H9 (cell line): ENCODE results near the gene LMTK2. TPM values are rescaled to one million over a fixed set of nuclear protein-coding genes. Genes with fewer than 3 reads are reported as not detected.

ENCODE experiments used
- DNase-seq: peaks from one replicate; pipeline ENCODE4 v3.0.0-alpha.2; 2017
- H2AFZ ChIP-seq: one replicate; pipeline ENCODE4 v1.6.1; 2013; ENCODE audit warnings: mild to moderate bottlenecking, low read length, control low read depth, moderate library complexity
- H2AK5ac ChIP-seq: 2 replicates; pipeline ENCODE4 v1.6.1; 2013; ENCODE audit warnings: low read length, control low read depth, mixed read lengths; ENCODE audit not compliant: insufficient read length
- H2BK120ac ChIP-seq: one replicate; pipeline ENCODE4 v1.6.1; 2013; ENCODE audit warnings: low read depth, mild to moderate bottlenecking, low read length, control low read depth, inconsistent platforms; ENCODE audit not compliant: poor library complexity, severe bottlenecking
- H2BK12ac ChIP-seq: 2 replicates; pipeline ENCODE4 v1.6.1; 2013; ENCODE audit warnings: low read length, control low read depth, mixed read lengths, low read depth; ENCODE audit not compliant: insufficient read length
- H2BK15ac ChIP-seq: 2 replicates; pipeline ENCODE4 v1.6.1; 2013; ENCODE audit warnings: low read depth, low read length, control low read depth
- H2BK20ac ChIP-seq: one replicate; pipeline ENCODE4 v1.6.1; 2013; ENCODE audit warnings: low read depth, mild to moderate bottlenecking, low read length, control low read depth, inconsistent platforms; ENCODE audit not compliant: poor library complexity, severe bottlenecking
- H2BK5ac ChIP-seq: 2 replicates; pipeline ENCODE4 v1.6.1; 2013; ENCODE audit warnings: low read length, control low read depth, mixed read lengths; ENCODE audit not compliant: insufficient read length
- H3K14ac ChIP-seq: 2 replicates; pipeline ENCODE4 v1.6.1; 2013; ENCODE audit warnings: low read length, control low read depth; ENCODE audit not compliant: insufficient read depth
- H3K18ac ChIP-seq: 2 replicates; pipeline ENCODE4 v1.6.1; 2013; ENCODE audit warnings: low read depth, mild to moderate bottlenecking, mixed read lengths, low read length, control low read depth; ENCODE audit not compliant: insufficient read length
- H3K23ac ChIP-seq: 2 replicates; pipeline ENCODE4 v1.6.1; 2013; ENCODE audit warnings: low read length, control low read depth, mixed read lengths, low read depth; ENCODE audit not compliant: insufficient read length
- H3K23me2 ChIP-seq: 2 replicates; pipeline ENCODE4 v1.6.1; 2013; ENCODE audit warnings: low read depth, mild to moderate bottlenecking, mixed read lengths, low read length, control low read depth; ENCODE audit not compliant: insufficient read length, poor library complexity, severe bottlenecking
- H3K27ac ChIP-seq: 2 replicates; pipeline ENCODE4 v1.5.1; 2013; ENCODE audit warnings: low read length, control low read depth, mixed read lengths, low read depth; ENCODE audit not compliant: insufficient read length
- H3K27me3 ChIP-seq: 2 replicates; pipeline ENCODE4 v1.6.1; 2013; ENCODE audit warnings: low read length, control low read depth, inconsistent platforms; ENCODE audit not compliant: insufficient read depth
- H3K4ac ChIP-seq: 2 replicates; pipeline ENCODE4 v1.6.1; 2013; ENCODE audit warnings: low read depth, mild to moderate bottlenecking, control low read depth, inconsistent platforms, low read length, moderate library complexity
- H3K4me1 ChIP-seq: 2 replicates; pipeline ENCODE4 v1.6.1; 2013; ENCODE audit warnings: low read length, control low read depth, inconsistent platforms; ENCODE audit not compliant: insufficient read depth
- H3K4me2 ChIP-seq: 2 replicates; pipeline ENCODE4 v1.6.1; 2013; ENCODE audit warnings: low read length, control low read depth, mixed read lengths; ENCODE audit not compliant: insufficient read length, insufficient read depth
- H3K56ac ChIP-seq: 2 replicates; pipeline ENCODE4 v1.6.1; 2013; ENCODE audit warnings: low read depth, mild to moderate bottlenecking, mixed read lengths, low read length, control low read depth; ENCODE audit not compliant: insufficient read length
- H3K79me1 ChIP-seq: 2 replicates; pipeline ENCODE4 v1.6.1; 2013; ENCODE audit warnings: low read depth, mild to moderate bottlenecking, moderate library complexity, low read length, control low read depth, inconsistent platforms; ENCODE audit not compliant: insufficient read depth, poor library complexity, severe bottlenecking
- H3K79me2 ChIP-seq: 2 replicates; pipeline ENCODE4 v1.6.1; 2013; ENCODE audit warnings: low read length, control low read depth, inconsistent platforms; ENCODE audit not compliant: insufficient read depth
- H3K9ac ChIP-seq: 2 replicates; pipeline ENCODE4 v1.6.1; 2013; ENCODE audit warnings: low read length, control low read depth, mixed read lengths; ENCODE audit not compliant: insufficient read length; ENCODE audit errors: extremely low read depth
- H3K9me3 ChIP-seq: one replicate; pipeline ENCODE4 v1.6.1; 2013; ENCODE audit warnings: low read depth, low read length, inconsistent platforms; ENCODE audit not compliant: control insufficient read depth
- H3T11ph ChIP-seq: one replicate; pipeline ENCODE4 v1.6.1; 2013; ENCODE audit warnings: mild to moderate bottlenecking, low read length, control low read depth, inconsistent platforms
- H4K20me1 ChIP-seq: one replicate; pipeline ENCODE4 v1.6.1; 2013; ENCODE audit not compliant: control insufficient read depth, insufficient read length, insufficient read depth
- H4K5ac ChIP-seq: 2 replicates; pipeline ENCODE4 v1.6.1; 2013; ENCODE audit warnings: low read depth, mild to moderate bottlenecking, mixed read lengths, low read length, control low read depth; ENCODE audit not compliant: insufficient read length
- H4K8ac ChIP-seq: replicated peaks from 2 replicates; pipeline ENCODE4 v1.6.1; 2013; ENCODE audit warnings: low read length, control low read depth, mixed read lengths, low read depth; ENCODE audit not compliant: insufficient read length
- H4K91ac ChIP-seq: 2 replicates; pipeline ENCODE4 v1.6.1; 2013; ENCODE audit warnings: low read depth, mild to moderate bottlenecking, moderate library complexity, mixed read lengths, low read length, control low read depth; ENCODE audit not compliant: insufficient read length
- H3K27ac Mint-ChIP-seq, 3 experiments: 2 replicates in 2 of 3; 3 replicates in 1 of 3; pipeline ENCODE4 v1.8.0; 2020 to 2021; ENCODE audit warnings: mixed read lengths in 3 of 3, mild to moderate bottlenecking in 1 of 3, moderate library complexity in 1 of 3
- H3K27me3 Mint-ChIP-seq: 2 replicates; pipeline ENCODE4 v1.8.0; 2021; ENCODE audit warnings: low read depth, mild to moderate bottlenecking, moderate library complexity, mixed read lengths
- H3K36me3 Mint-ChIP-seq, 3 experiments: 2 replicates in 2 of 3; 3 replicates in 1 of 3; pipeline ENCODE4 v1.8.0; 2020 to 2021; ENCODE audit warnings: low read depth in 3 of 3, mixed read lengths in 3 of 3; ENCODE audit not compliant: insufficient read depth in 1 of 3
- H3K4me1 Mint-ChIP-seq, 2 experiments: 2 replicates each; pipeline ENCODE4 v1.8.0; 2020; ENCODE audit warnings: mixed read lengths in 2 of 2
- H3K4me3 Mint-ChIP-seq, 2 experiments: 2 replicates in 1 of 2; 3 replicates in 1 of 2; pipeline ENCODE4 v1.8.0; 2020 to 2021; ENCODE audit warnings: mild to moderate bottlenecking in 2 of 2, mixed read lengths in 2 of 2, moderate library complexity in 1 of 2
- H3K9me3 Mint-ChIP-seq, 2 experiments: 2 replicates in 1 of 2; 3 replicates in 1 of 2; pipeline ENCODE4 v1.8.0; 2020; ENCODE audit warnings: mild to moderate bottlenecking in 2 of 2, mixed read lengths in 2 of 2, moderate library complexity in 1 of 2
- CTCF ChIP-seq: fragments of 200-600 bp; sonication (generic); conservative IDR thresholded peaks from 3 replicates; pipeline ENCODE4 v1.8.0; 2021; ENCODE audit warnings: antibody characterized with exemption, mild to moderate bottlenecking
- WGBS: extraction: QIAGEN DNeasy Blood & Tissue Kit; methylation state at CpG from one replicate; pipeline ENCODE4 v1.1.7; 2013; ENCODE audit warnings: missing lambda C conversion rate, low lambda C conversion rate, mixed read lengths; ENCODE audit not compliant: insufficient read length; ENCODE audit errors: extremely low coverage; 5-methylcytosine and 5-hydroxymethylcytosine counted together
- total RNA-seq: library from RNA; stranded (reverse); gene quantifications from 2 replicates; pipeline ENCODE4 v1.2.1, GENCODE V29; 2021

LMTK2 gene
- total RNA-seq, 1 experiment from 2014 or later, result 24.9 TPM

- no peaks in the 10 kb centered on the region for H3K9me3 ChIP-seq
- H3K79me1 ChIP-seq, result no peaks in the 10 kb centered on the region
- H3K9ac ChIP-seq, result no peak overlapping the region
- peak overlapping the region; percentile 54 for H4K5ac ChIP-seq
- H3K56ac ChIP-seq, result no peak overlapping the region
- no peak overlapping the region for H2BK20ac ChIP-seq
- H3K4ac ChIP-seq, result no peak overlapping the region
- Mint-ChIP-seq H3K27me3 (no peaks in the 10 kb centered on the region), H3K9me3 (no peaks in the 10 kb centered on the region), H3K4me1 (peaks cover 0 to 13% of the 10 kb centered on the region in 2 experiments; a peak in 3 of 4 replicates), H3K27ac (peak overlapping the region; percentile 61 to 92 (median 87); a peak in 3 of 7 replicates), H3K36me3 (peaks cover 0 to 3% (median 2%) of the 10 kb centered on the region in 3 experiments; a peak in 1 of 7 replicates), H3K4me3 (no peak overlapping the region)
- no peak overlapping the region for H3T11ph ChIP-seq
- H4K20me1 ChIP-seq, result no peaks in the 10 kb centered on the region
- H2BK15ac ChIP-seq, result no peak overlapping the region
- no peak overlapping the region for H2AFZ ChIP-seq
- H4K91ac ChIP-seq, result no peak overlapping the region
- no peak overlapping the region for H3K27ac ChIP-seq
- no peak overlapping the region for H4K8ac ChIP-seq
- no CpG with 5 or more reads among the region's 19 CpGs for WGBS
- TF ChIP-seq CTCF, result peak; percentile 84
- no peak overlapping the region for H2BK5ac ChIP-seq
- no peaks in the 10 kb centered on the region for H3K79me2 ChIP-seq
- no peak overlapping the region for H3K4me2 ChIP-seq
- H3K27me3 ChIP-seq, result no peaks in the 10 kb centered on the region
- H3K4me1 ChIP-seq, result no peaks in the 10 kb centered on the region
- H3K18ac ChIP-seq, result peak overlapping the region; percentile 63
- no peak overlapping the region for H2BK12ac ChIP-seq
- peaks cover 2% of the 10 kb centered on the region for H3K23me2 ChIP-seq
- no peak overlapping the region for H2AK5ac ChIP-seq
- DNase-seq, result peak; percentile 64
- H3K23ac ChIP-seq, result no peak overlapping the region
- no peak overlapping the region; the same call in 1 of the 2 replicates for H3K14ac ChIP-seq
- no peak overlapping the region for H2BK120ac ChIP-seq
These were observed 134.5 kb downstream of the LMTK2 start for GRCh38 chr7:98240961-98241673.
